Naive thymus-derived CD4-positive, alpha-beta T cell (primary cell): ENCODE measurements around the gene ARHGAP4. TPM values are rescaled to one million over a fixed set of nuclear protein-coding genes. Genes with fewer than 3 reads are reported as not detected.
A peak's percentile ranks its signal among the peaks of the same experiment; 100 is the strongest.

ENCODE experiments used
- ATAC-seq: fragments of 150-1000 bp; cut with Tn5 transposase; 2 replicates; pipeline ENCODE4 v1.10.0; 2021; ENCODE audit warnings: mild to moderate bottlenecking, moderate library complexity
- CTCF ChIA-PET: fragments of 350-600 bp; sonication (Branson Sonifier 250); formaldehyde crosslinking; loops from one replicate; lab custom pipeline; 2021; ENCODE audit warnings: antibody characterized with exemption; lab: Charles Lee
- POLR2A ChIA-PET: fragments of 350-600 bp; sonication (Branson Sonifier 250); formaldehyde crosslinking; loops from one replicate; lab custom pipeline; 2021; ENCODE audit warnings: antibody characterized with exemption, inconsistent platforms; lab: Charles Lee
- DNase-seq, 9 donors: peaks; one replicate each; pipeline versions ENCODE4 v3.0.0 to v3.0.0-alpha.2; 2020 to 2022; ENCODE audit warnings: mixed read lengths in 1 of 9
- H3K27ac ChIP-seq: one replicate; pipeline ENCODE4 v1.7.0; 2013; ENCODE audit warnings: mild to moderate bottlenecking, low read depth, low read length, moderate library complexity
- H3K27me3 ChIP-seq, 2 donors: one replicate each; pipeline ENCODE4 v1.7.0; 2013; ENCODE audit warnings: low read length in 2 of 2, mild to moderate bottlenecking in 2 of 2, moderate library complexity in 2 of 2; ENCODE audit not compliant: control insufficient read depth in 2 of 2, insufficient read depth in 2 of 2
- H3K36me3 ChIP-seq, 3 experiments: 1 replicate in 2 of 3; 2 replicates in 1 of 3; pipeline ENCODE4 v1.7.0; 2013; ENCODE audit warnings: low read length in 3 of 3, mild to moderate bottlenecking in 3 of 3, moderate library complexity in 1 of 3; ENCODE audit not compliant: insufficient read depth in 3 of 3, control insufficient read depth in 2 of 3
- H3K4me1 ChIP-seq, 2 donors: one replicate each; pipeline ENCODE4 v1.7.0; 2013; ENCODE audit warnings: low read length in 2 of 2, mild to moderate bottlenecking in 2 of 2, moderate library complexity in 1 of 2; ENCODE audit not compliant: control insufficient read depth in 2 of 2, insufficient read depth in 2 of 2
- H3K4me3 ChIP-seq: 2 replicates; pipeline ENCODE4 v1.7.0; 2013; ENCODE audit warnings: mild to moderate bottlenecking, low read length
- H3K9me3 ChIP-seq, 3 experiments: 1 replicate in 2 of 3; 2 replicates in 1 of 3; pipeline ENCODE4 v1.7.0; 2013; ENCODE audit warnings: low read length in 3 of 3; ENCODE audit not compliant: control insufficient read depth in 2 of 3
- H3K27ac Mint-ChIP-seq, 9 donors: one replicate each; pipeline ENCODE4 v1.8.0; 2020 to 2022; ENCODE audit warnings: mixed read lengths in 9 of 9, mild to moderate bottlenecking in 8 of 9, moderate library complexity in 5 of 9, inconsistent platforms in 2 of 9
- H3K27me3 Mint-ChIP-seq, 5 donors: one replicate each; pipeline ENCODE4 v1.8.0; 2021 to 2022; ENCODE audit warnings: mixed read lengths in 5 of 5, mild to moderate bottlenecking in 1 of 5
- H3K36me3 Mint-ChIP-seq, 5 donors: one replicate each; pipeline ENCODE4 v1.8.0; 2020 to 2022; ENCODE audit warnings: mixed read lengths in 5 of 5, mild to moderate bottlenecking in 3 of 5, inconsistent platforms in 1 of 5
- H3K4me1 Mint-ChIP-seq, 7 donors: one replicate each; pipeline ENCODE4 v1.8.0; 2020 to 2022; ENCODE audit warnings: mixed read lengths in 7 of 7, mild to moderate bottlenecking in 3 of 7, inconsistent platforms in 1 of 7
- H3K4me3 Mint-ChIP-seq, 10 donors: one replicate each; pipeline ENCODE4 v1.8.0; 2020 to 2022; ENCODE audit warnings: mild to moderate bottlenecking in 10 of 10, mixed read lengths in 10 of 10, moderate library complexity in 6 of 10, inconsistent platforms in 2 of 10
- H3K9me3 Mint-ChIP-seq, 11 donors: one replicate each; pipeline ENCODE4 v1.8.0; 2020 to 2022; ENCODE audit warnings: mixed read lengths in 11 of 11, mild to moderate bottlenecking in 4 of 11, inconsistent platforms in 1 of 11, moderate library complexity in 1 of 11
- intact Hi-C, 2 donors: fragments of 100-400 bp; cut with micrococcal nuclease; formaldehyde crosslinking; loops; one replicate each; pipeline ENCODE4 v1.15.1; 2023
- polyA plus RNA-seq, 2 donors: library from polyadenylated mRNA; unstranded; fragments of 300-500 nt; fragmentation: Illumina TruSeq; gene quantifications; one replicate each; pipeline ENCODE4 v1.2.3, GENCODE V29; 2021
- total RNA-seq, 6 experiments: library from RNA in 5 of 6; stranded (reverse) in 5 of 6; gene quantifications; 1 replicate in 5 of 6; 2 replicates in 1 of 6; pipeline ENCODE4 v1.2.3 and lab custom pipeline; 2021 to 2026

ARHGAP4 gene
- total and polyA plus RNA-seq, 7 experiments from 2014 or later = 82.5 to 439 (median 341) TPM

DNA sequence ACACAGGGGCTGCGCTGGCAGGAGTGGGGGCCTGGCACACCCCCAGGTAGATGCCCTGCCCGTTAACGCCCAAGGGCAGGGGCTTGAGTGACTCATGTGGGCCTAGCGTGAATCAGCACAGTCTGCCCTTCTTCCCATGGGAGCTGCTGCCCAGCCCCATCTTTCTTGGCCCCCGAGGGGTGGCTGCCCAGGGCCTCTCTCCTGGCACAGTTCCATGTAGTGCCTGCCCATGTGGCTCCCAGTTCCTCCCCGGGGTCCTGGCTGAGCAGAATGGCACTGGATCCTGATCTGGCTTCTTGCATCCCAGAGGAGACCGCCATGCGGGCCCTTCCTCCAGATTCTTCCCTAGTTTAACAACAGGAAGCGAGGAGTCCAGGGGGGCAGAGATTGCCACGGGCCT lies 23.7 kb downstream of the ARHGAP4 start:
- Histone ChIP-seq H3K27ac (no peak overlapping the region), H3K9me3 (no peaks in the 10 kb centered on the region), H3K36me3 (no peaks in the 10 kb centered on the region), H3K4me3 (no peak overlapping the region), H3K4me1 (peaks cover 25 to 27% of the 10 kb centered on the region in 2 donors), H3K27me3 (no peaks in the 10 kb centered on the region)
- H3K9me3 Mint-ChIP-seq = peaks cover 0 to 6% (median 0%) of the 10 kb centered on the region in 11 donors
- intact Hi-C loops = loop anchor here in 1 of 2 donors (5.0 kb wide), 2 partner anchors 85 to 140 kb away; partner anchors contain the start of gene PLXNB3
- H3K4me1 Mint-ChIP-seq = peaks cover 16 to 48% (median 37%) of the 10 kb centered on the region in 7 donors
- no peak overlapping the region for H3K27ac Mint-ChIP-seq
- peaks cover 0 to 5% (median 0%) of the 10 kb centered on the region in 5 donors for H3K27me3 Mint-ChIP-seq
- ATAC-seq = no peak
- peaks cover 0 to 2% (median 0%) of the 10 kb centered on the region in 5 donors for H3K36me3 Mint-ChIP-seq
- peak overlapping the region in 5 of 10 donors; percentile 9 to 87 (median 69) for H3K4me3 Mint-ChIP-seq
- CTCF ChIA-PET = no interaction called here
- POLR2A ChIA-PET = interaction anchor here (1.1 kb wide), 1 partner anchor 24 kb away, joined by 6 read pairs; the partner anchor contains the start of gene ARHGAP4
- DNase-seq = no peak

DNA sequence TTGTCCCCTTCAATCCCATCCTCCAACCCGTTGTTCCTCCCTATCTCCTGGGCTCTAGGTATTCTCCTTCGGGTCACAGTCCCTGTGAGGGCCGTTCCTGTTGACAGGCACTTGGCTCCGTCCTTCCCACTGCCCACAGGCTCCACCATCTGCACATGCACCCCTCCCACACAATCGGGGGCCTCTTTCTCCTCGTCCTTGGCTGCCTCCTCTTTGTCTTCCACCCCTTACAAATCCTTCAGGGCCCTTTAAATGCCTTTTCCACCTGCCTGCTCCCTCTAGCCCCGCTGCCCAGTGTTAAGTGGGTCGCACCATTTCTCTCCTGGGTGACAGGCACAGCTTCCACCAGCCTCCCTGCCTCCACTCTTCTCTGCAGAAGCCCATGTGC lies 24.3 kb downstream of the ARHGAP4 start:
- H3K27me3 ChIP-seq = no peaks in the 10 kb centered on the region

DNA sequence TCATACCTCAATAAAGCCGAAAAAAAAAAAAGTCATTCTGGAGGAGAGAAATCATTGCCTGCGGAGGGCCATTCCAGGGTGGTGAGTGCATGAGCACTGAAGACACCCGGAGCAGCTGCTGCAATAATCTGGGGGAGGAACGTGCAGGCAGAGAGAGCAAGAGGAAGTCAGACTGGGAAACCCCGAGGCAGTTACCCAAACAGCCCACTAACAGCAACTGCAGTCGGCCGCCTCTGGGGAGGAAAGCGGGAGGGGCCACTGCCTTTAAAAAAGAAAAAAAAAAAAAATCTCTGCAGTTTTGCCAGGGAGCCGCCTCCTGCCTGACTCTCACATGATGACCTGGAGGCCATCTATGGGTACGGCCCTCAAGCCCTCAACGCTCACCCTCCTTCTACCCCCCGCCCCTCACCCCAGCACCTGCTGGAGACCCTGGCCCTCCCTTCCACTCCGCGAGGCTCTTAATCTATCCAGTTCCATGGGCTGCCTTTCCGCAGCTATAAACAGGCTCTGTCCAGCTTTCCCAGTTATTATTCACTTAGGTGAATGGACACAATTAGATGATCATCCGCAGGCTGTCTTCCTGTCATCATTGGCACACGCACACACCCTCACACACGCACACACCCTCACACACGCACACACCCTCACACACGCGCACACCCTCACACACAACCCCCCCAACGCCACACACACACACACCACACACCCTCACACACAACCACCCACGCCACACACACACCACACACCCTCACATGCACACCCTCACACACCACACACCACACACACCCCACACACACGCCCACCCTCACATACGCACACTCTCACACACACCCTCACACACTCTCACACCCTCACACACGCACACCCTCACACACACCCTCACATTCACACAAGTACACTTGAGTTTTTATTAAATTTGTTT lies 25.0 kb downstream of the ARHGAP4 start:
- CTCF ChIA-PET = no interaction called here
- Histone ChIP-seq H3K9me3 (no peaks in the 10 kb centered on the region), H3K27ac (no peak overlapping the region), H3K4me1 (peaks cover 25 to 35% of the 10 kb centered on the region in 2 donors), H3K27me3 (no peaks in the 10 kb centered on the region), H3K36me3 (no peaks in the 10 kb centered on the region), H3K4me3 (no peak overlapping the region)
- Mint-ChIP-seq H3K4me1 (peaks cover 16 to 54% (median 43%) of the 10 kb centered on the region in 7 donors), H3K27ac (peak overlapping the region in 8 of 9 donors; percentile 33 to 88 (median 71)), H3K36me3 (peaks cover 0 to 2% (median 0%) of the 10 kb centered on the region in 5 donors), H3K4me3 (peak overlapping the region; percentile 51 to 84 (median 64)), H3K27me3 (peaks cover 0 to 5% (median 0%) of the 10 kb centered on the region in 5 donors), H3K9me3 (peaks cover 0 to 6% (median 0%) of the 10 kb centered on the region in 11 donors)
- DNase-seq (peak in 8 of 9 donors; percentile 45 to 76 (median 64)), ATAC-seq (peak; percentile 91)
- intact Hi-C loops = loop anchor here in 1 of 2 donors (2.0 to 5.0 kb wide), 3 partner anchors 84 to 139 kb away; partner anchors contain the start of genes IDH3G, PLXNB3 and SSR4
- POLR2A ChIA-PET = interaction anchor here (0.6 to 1.9 kb wide), 3 partner anchors 21 to 123 kb away, joined by 3 to 10 read pairs (median 3); partner anchors contain the start of gene ARHGAP4

More for the DNA sequence above, 24.3 kb downstream of the ARHGAP4 start:
- intact Hi-C loops = loop anchor here in 1 of 2 donors (2.0 to 5.0 kb wide), 3 partner anchors 84 to 139 kb away; partner anchors contain the start of genes IDH3G, PLXNB3 and SSR4
- H3K36me3 ChIP-seq = no peaks in the 10 kb centered on the region
- H3K4me1 ChIP-seq = peaks cover 25 to 29% of the 10 kb centered on the region in 2 donors
- H3K4me3 Mint-ChIP-seq = peak overlapping the region; percentile 13 to 84 (median 64)
- ATAC-seq = no peak
- peak overlapping the region in 7 of 9 donors; percentile 33 to 74 (median 62) for H3K27ac Mint-ChIP-seq
- peaks cover 0 to 6% (median 0%) of the 10 kb centered on the region in 11 donors for H3K9me3 Mint-ChIP-seq
- CTCF ChIA-PET = no interaction called here
- peaks cover 16 to 48% (median 37%) of the 10 kb centered on the region in 7 donors for H3K4me1 Mint-ChIP-seq
- peaks cover 0 to 5% (median 0%) of the 10 kb centered on the region in 5 donors for H3K27me3 Mint-ChIP-seq
- H3K4me3 ChIP-seq = no peak overlapping the region
- DNase-seq = no peak
- no peak overlapping the region for H3K27ac ChIP-seq
- H3K9me3 ChIP-seq = no peaks in the 10 kb centered on the region
- POLR2A ChIA-PET = no interaction called here
- peaks cover 0 to 2% (median 0%) of the 10 kb centered on the region in 5 donors for H3K36me3 Mint-ChIP-seq

DNA sequence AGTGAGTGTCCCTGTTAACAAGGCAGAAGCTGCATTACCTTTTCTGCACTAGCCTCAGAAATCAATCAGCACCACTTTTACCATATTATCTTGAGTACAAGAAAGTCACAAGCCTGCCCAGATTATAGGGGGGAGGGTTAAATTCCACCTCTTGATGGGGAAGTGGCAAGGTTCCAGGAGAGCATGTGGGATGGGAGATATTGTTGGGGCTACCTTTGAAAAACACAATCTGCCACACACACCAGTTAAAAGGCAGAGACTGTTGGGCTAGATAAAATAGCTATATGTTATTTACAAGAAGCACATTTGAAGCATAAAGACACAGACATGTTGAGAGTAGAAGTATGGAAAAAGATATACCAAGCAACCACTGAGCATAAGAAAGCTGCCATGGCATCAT lies 28.2 kb downstream of the ARHGAP4 start:
- Mint-ChIP-seq H3K27me3 (peaks cover 0 to 13% (median 0%) of the 10 kb centered on the region in 5 donors), H3K9me3 (peaks cover 0 to 7% (median 0%) of the 10 kb centered on the region in 11 donors), H3K4me1 (peaks cover 5 to 43% (median 28%) of the 10 kb centered on the region in 7 donors), H3K4me3 (no peak overlapping the region), H3K27ac (no peak overlapping the region), H3K36me3 (peaks cover 0 to 2% (median 0%) of the 10 kb centered on the region in 5 donors)
- POLR2A ChIA-PET = interaction anchor here (0.7 to 1.3 kb wide), 2 partner anchors 25 to 106 kb away, joined by 3 to 4 read pairs; no protein-coding TSS in a partner anchor
- ATAC-seq = no peak
- no peaks in the 10 kb centered on the region for H3K9me3 ChIP-seq
- H3K36me3 ChIP-seq = no peaks in the 10 kb centered on the region
- CTCF ChIA-PET = interaction anchor here (0.6 to 1.0 kb wide), 2 partner anchors 24 to 51 kb away, joined by 3 to 4 read pairs; no protein-coding TSS in a partner anchor
- intact Hi-C loops = no loop called here
- H3K4me3 ChIP-seq = no peak overlapping the region
- DNase-seq = no peak
- H3K4me1 ChIP-seq = peaks cover 9 to 17% of the 10 kb centered on the region in 2 donors
- no peak overlapping the region for H3K27ac ChIP-seq
- no peaks in the 10 kb centered on the region for H3K27me3 ChIP-seq

- intact Hi-C loops = no loop called here
- ATAC-seq (no peak), DNase-seq (no peak)
- Mint-ChIP-seq H3K9me3 (no peaks in the 10 kb centered on the region), H3K27ac (no peak overlapping the region), H3K27me3 (peaks cover 0 to 53% (median 8%) of the 10 kb centered on the region in 5 donors), H3K4me3 (no peak overlapping the region), H3K36me3 (no peaks in the 10 kb centered on the region), H3K4me1 (peaks cover 0 to 10% (median 3%) of the 10 kb centered on the region in 7 donors)
- ChIA-PET CTCF (no interaction called here), POLR2A (no interaction called here)
- Histone ChIP-seq H3K4me1 (peaks cover 0 to 11% of the 10 kb centered on the region in 2 donors), H3K9me3 (no peaks in the 10 kb centered on the region), H3K36me3 (no peaks in the 10 kb centered on the region), H3K27me3 (no peaks in the 10 kb centered on the region), H3K4me3 (no peak overlapping the region), H3K27ac (no peak overlapping the region)
Observed at GRCh38 chrX:153889123-153889522, 36.9 kb downstream of the ARHGAP4 start.

DNA sequence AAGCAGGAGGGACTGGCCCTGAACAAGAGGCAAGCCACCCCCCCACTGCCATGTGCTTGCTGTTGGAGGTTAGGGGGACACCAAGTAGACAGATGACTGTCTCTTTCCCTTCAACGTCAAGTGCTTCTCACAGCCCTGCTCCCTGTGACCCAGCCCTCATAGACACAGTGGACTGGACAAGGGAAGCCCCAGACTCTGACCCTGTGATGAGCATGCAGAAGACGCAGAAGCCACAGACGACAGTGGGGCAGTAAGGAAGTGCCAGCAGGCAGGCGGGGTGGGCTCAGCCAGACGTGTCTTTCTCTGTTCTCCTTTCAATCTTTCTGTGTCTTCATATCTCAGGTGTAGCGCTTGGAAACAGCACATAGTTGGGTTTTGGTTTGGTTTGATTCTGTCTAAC lies 37.7 kb downstream of the ARHGAP4 start:
- Histone ChIP-seq H3K36me3 (no peaks in the 10 kb centered on the region), H3K9me3 (no peaks in the 10 kb centered on the region), H3K27ac (no peak overlapping the region), H3K27me3 (peaks cover 0 to 3% of the 10 kb centered on the region in 2 donors), H3K4me3 (no peak overlapping the region), H3K4me1 (peaks cover 0 to 11% of the 10 kb centered on the region in 2 donors)
- H3K4me1 Mint-ChIP-seq = peaks cover 0 to 10% (median 3%) of the 10 kb centered on the region in 7 donors
- intact Hi-C loops = no loop called here
- peak overlapping the region in 1 of 10 donors; percentile 11 for H3K4me3 Mint-ChIP-seq
- DNase-seq = no peak
- H3K9me3 Mint-ChIP-seq = no peaks in the 10 kb centered on the region
- H3K27me3 Mint-ChIP-seq = peaks cover 0 to 50% (median 8%) of the 10 kb centered on the region in 5 donors
- CTCF ChIA-PET = no interaction called here
- H3K36me3 Mint-ChIP-seq = no peaks in the 10 kb centered on the region
- no peak overlapping the region for H3K27ac Mint-ChIP-seq
- ATAC-seq = no peak
- POLR2A ChIA-PET = no interaction called here
